ENCODE measurements around the gene CLCNKA.

CLCNKA gene

DNA sequence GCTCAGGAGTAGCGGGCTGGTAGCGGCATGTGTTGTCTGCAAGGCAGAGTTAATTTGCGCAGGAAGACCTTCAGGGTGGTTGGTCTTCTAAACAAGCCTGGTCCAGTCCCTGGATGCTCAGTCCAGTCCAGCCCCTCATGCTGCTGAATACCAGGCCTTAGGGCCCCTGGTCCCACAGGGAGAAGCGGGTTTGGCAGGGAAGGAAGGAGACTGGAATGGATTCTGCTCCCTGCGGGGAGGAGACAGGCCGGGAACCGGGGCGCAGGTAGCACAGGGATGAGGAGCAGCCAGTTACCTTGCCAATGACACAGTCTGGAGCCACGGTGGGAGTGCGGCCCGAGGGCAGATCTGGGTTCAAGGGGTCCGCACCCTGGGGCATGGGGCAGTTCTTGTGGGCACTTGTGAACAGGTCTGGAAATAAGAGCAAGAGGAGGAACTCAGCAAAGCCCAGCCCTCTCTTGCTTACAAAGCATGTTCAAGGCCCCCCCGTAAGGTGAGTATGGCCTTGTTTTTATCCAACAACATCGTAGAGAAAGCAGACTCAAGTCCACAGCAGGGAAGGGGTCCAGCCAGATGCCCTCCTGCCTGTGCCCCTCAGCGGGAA is 41.5 kb downstream of the CLCNKA start:
- DNase-seq = no peak

DNA sequence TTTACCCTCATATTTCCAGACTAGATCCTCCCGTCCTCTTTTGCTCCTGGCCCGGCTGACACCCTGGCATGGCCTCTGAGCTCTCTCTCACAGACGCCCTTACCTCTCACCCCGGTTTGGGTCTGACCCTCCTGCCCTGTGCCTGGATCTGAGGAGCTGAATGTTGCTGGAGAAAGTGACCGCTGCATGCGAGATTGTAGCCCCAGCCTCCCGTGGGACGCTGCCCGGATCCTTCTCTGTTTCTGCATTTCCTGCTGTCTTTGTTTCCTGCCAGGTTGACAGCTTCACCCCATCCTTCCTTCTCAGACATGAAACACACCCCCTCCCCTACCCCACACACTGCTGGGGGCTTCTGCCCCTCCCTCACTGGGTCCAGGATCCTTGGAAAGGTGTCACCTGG is 42.1 kb downstream of the CLCNKA start:
- DNase-seq = no peak

GRCh38 chr1:16064536-16065268 is 42.9 kb downstream of the CLCNKA start:
- DNase-seq = no peak

- DNase-seq = no peak
Measured at GRCh38 chr1:16065269-16065576, 43.4 kb downstream of the CLCNKA start.

GRCh38 chr1:16066245-16066644 is 44.4 kb downstream of the CLCNKA start:
- DNase-seq = no peak

- no peak for DNase-seq
Measured at GRCh38 chr1:16067127-16067768, 45.4 kb downstream of the CLCNKA start.

GRCh38 chr1:16067933-16068332 is 46.1 kb downstream of the CLCNKA start:
- no peak for DNase-seq

DNA sequence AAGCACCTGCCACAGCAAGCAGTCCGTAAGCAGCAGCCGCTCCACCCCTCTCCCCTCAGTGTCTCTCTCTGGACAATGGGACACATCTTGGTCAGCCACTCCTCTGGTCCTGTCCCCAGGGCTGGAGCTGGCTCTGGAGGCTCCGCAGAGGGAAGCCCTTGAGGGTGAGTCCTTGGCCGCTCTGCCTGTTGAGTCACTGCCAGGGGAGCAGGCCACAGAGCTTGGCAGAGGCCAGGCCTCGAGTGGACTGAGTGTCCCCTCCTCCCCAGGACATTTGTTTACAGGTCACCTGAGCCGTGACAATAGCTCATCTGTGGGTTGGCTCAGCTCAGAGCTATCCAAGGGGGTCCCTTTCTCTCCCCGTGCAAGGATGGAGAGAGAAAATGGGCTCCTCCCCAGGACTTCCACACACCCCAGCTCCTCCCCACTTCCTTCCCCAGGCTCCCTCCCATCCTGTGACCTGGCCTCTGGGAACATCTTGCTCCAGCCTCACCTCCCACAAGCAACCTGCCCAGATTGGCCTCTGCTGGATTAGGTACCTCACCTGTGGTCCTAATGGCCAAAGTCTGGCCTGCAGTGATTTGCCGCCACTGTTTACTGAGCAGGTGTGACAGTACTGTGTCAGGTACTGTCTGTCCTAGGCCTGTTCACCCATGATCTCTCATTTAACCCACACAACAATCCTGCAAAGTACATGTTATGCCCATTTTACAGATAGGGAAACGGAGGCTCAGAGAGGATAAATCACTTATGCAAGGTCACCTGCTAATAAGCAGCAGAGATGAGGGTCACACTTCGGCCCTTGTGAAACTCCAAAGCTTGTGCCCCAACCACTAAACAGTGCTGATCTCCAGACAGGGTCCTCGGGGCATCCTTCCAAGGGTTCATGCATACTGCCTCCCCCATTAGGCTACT is 46.8 kb downstream of the CLCNKA start:
- no peak for DNase-seq

DNA sequence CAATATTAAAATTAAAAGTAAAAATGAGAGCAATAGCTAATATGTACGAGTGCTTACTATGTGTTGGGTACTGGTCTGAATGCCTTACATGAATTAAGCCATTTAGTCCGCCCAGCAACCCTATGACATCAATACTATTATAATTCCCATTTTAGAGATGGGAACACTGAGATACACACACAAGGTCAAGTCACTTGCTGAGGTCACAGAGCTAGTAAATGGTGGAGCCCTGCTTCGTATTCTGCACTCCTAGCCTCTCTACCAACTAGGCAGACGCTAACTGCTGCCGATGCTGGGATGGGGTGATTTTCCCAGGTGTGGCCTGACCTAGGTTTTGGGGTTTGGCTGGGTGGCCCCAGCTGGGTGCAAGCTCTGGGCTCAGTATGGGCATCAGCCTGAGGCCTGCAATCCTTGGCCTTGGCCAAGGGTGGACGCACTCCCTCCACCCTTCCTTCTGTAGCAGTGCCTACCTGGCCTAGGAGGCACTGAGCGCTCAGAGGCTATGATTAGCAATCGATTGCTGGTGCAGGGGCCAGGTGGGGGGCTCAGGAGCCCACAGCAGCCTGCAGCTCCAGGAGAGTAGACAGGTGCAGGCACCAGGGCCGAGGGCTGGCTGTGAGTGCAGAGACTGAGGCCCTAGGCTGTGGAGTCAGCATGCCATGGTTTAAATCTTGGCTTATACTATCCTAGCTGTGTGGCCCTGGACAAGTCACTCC is 49.0 kb downstream of the CLCNKA start:
- no peak for DNase-seq

DNA sequence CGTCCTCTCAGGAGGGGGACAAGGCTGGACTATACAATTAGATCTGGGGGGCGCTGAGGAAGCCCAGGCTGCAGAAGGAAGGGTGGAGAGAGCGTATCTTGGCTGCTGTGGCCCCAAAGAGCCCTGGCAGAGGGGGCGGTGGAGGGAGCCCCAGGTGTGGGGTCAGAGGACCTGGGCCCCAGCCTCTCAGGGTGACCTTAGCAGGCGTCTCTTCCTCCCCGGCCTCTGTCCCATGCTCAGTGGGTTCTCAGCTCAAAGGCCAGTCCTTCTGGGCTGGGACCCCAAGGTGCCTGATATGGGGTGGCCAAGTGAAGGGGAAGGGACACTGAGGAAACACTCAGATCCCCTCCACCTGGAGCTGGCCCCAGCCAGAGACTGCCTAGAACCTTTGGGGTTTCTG is 49.8 kb downstream of the CLCNKA start:
- no peak for DNase-seq

GRCh38 chr1:16072095-16072494 is 50.3 kb downstream of the CLCNKA start:
- no peak for DNase-seq

DNA sequence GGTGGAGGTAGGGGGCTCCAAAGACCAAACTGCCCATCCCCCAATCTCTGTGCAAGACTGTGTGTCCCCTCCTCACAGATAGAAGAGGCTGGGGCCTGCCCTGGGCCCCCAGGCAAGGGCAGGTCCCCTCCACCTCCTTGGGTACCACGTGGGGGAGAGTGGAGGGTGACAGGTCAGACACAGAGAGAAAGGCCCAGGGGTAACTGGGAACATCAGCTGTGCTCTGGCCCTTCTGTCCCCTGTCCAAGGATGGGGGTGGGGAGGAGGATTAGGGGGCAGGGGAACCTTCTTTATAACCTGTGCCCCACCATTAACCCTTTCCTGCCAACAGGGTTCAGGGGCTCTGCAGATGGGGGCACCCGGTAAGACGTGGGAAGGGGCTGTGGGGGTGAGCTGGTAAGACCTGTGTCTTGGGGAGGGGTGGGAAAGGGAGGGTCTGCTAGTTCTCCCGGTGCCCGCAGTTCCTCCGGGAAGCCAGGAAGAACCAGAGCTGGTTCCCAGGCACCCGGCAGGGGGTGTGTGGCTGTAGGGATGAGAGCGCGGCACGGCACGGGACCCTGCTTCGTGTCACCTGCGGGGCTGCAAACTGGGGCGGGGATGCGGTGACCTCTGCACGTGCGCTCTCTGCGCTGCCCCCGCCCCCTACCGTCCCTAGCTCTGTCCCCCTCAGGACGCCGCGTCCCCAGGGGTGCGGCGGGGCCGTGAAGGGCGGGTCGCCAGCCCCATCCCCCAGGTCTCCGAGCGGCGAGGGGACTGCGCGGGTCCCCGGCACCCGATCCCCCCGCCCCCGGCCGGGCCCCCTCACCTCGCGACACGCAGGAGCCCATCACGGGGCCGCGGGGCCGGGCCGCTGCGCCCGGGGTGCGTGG is 51.0 kb downstream of the CLCNKA start:
- no peak for DNase-seq

GRCh38 chr1:16073490-16074119 is 51.8 kb downstream of the CLCNKA start, which contains the start of gene FAM131C:
FAM131C (minus strand) TSS chr1:16073651; CDS start chr1:16073442, 209 bp downstream.
- no peak for DNase-seq

DNA sequence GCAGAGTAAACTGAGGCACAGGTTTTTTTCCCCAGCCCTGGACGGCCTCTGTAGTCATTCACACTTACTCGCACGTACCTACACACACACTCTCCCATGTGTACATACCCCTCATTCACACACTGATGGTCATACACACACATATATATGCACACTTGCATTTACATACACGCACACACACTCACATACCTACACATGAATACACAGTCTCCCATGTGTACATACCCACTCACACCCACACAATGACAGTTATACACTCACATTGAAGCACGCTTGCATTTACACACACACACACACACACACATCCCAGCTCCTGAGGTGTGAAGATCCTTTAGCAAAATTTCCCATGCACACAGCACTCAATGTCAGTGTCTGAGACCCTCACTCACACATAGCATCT is 52.4 kb downstream of the CLCNKA start:
- DNase-seq = no peak

GRCh38 chr1:16075337-16076030 is 53.6 kb downstream of the CLCNKA start:
- DNase-seq = no peak

DNA sequence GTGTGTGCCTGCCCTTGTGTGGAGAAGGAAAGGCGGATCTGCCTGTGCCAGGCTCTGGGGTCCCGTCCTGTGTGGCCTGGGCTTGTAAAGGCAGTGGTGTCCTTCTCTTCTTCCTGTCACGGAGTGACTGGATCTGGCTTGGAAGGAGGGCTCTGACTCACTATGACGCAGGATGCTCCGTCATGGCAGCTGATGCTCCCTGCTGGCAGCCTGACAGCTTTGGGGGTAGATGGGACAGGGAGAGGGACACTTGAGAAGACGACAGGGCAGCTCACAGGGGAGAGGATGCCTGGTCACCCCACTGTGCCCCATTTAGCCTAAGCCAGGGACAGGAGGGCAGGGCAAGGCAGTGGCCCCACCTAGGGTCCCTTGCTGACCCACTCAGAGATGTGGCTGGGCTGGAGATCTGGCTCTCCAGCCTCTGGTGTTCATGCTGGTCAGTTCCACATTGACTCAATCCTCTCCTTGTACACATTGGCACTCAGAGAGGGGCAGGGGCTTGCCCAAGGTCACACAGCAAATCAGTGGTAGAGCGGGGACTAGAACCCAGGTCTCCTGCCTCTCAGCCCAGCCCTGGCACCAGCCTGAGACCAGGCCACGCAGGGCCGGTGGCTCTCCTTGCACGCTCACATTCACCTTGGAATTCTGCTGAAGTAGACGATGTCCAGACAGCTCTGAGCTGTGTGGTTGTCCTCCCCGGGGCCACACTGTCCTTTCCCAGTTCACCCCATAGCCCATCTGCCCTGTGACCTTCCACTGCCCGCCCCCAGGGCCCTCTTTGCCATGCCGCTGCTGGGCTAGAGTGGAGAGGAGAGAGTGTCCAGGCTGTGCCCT is 54.4 kb downstream of the CLCNKA start:
- DNase-seq = no peak

GRCh38 chr1:16076865-16077238 is 55.0 kb downstream of the CLCNKA start:
- no peak for DNase-seq

DNA sequence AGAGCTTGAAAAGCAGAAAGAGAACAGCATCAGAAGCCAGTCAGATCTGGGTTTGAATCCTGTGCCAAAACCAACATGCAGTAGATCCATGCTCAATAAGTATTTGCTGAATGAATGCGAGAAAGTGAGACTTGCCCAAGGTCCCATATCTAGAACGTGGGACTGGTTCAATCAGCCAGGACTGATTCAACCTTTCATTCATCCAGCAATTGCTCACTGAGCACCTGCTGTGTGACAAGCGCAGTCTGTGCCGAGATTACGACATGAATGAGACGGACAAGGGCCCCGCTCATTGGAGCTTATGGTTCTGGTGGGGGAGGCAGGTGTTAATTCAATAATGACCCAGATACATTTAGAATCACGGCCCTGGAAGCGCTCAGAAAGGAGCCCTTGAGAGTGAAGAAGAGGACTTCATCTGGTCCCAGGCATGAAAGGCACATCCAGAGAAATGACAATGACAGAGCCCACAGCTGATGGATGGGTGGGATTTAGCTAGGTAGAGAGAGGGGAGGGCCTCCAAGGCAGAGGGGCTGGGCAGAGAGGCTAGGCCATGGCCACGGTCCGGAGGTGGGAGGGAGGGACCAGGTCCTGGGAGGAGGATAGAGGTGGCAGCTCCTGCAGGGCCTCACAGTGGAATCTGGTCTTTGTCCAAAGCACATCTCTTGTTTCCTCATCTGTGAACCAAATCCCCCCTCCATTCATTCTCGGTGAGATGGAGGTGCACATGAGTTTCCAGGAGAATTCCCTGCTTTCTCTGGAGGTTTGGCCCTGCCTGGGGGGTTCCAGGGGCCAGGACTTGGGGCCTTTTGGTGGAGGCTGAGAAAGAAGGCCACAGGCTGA is 55.8 kb downstream of the CLCNKA start:
- no peak for DNase-seq

Measured in inflammatory macrophage (primary cell).